Measurements from ENCODE around the gene LLGL2.

The LLGL2 gene

GRCh38 chr17:75594499-75595283 is 69.2 kb downstream of the LLGL2 start:
- peak; percentile 26 for DNase-seq

DNA sequence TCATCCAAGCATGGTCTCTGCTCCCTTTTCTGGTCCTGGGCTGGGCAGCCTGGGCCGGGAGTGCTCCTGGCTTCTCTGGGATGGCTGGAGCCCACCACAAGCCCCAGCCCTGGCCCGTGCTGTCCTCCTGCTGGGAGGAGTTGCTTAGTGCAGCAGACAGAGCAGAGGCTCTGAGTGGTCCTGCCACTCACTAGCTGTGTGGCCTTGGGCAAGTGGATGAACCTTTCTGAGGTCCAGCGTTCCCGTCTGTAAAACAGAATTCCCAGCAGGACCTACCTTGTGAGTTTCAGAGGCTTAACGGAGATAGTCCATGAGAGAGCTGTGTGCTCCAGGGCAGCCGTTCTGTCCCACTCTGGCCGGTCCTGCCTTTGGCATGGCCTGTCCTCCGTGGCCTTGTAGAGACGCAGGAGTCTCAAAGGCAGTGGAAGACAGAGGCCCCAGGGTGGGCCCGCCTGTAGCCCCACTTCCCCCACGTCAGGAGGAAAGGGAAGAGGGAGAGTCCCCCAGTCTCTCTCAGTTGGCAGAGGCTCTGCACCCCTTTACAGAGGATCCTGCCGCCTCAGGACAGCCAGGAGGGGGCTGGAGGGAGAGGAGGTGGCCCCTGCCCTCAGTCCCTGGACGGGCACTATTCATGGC is 69.9 kb downstream of the LLGL2 start:
- no peak for DNase-seq

GRCh38 chr17:75595920-75596313 is 70.4 kb downstream of the LLGL2 start:
- DNase-seq = no peak

GRCh38 chr17:75596320-75597087 is 71.0 kb downstream of the LLGL2 start:
- DNase-seq = no peak

GRCh38 chr17:75601057-75601987 is 75.8 kb downstream of the LLGL2 start:
- peak; percentile 78 for DNase-seq

GRCh38 chr17:75602644-75603043 is 77.1 kb downstream of the LLGL2 start:
- no peak for DNase-seq

DNA sequence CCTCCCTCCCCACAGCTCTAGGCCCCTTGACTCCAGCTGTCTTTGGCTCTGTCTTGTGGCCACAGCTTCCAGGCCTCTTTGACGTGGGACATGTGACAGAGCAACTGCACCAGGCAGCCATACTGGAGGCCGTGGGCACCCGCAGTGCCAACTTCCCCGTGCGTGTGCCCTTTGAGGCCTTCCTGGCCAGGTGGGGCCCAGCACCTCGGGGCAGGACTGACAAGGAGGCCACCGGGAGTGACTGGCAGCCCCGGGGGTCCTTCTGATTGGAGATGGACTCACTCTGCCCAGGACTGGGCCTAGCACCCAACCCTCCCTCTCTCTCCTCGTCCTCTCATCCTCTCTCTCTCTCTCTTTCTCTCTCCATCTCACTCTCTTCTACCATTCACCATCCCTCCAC is 77.6 kb downstream of the LLGL2 start:
- no peak for DNase-seq

GRCh38 chr17:75604034-75604695 is 78.7 kb downstream of the LLGL2 start:
- no peak for DNase-seq

GRCh38 chr17:75605790-75606189 is 80.3 kb downstream of the LLGL2 start:
- no peak for DNase-seq

GRCh38 chr17:75607086-75607485 is 81.6 kb downstream of the LLGL2 start:
- DNase-seq = no peak

- no peak for DNase-seq
Observed at GRCh38 chr17:75610103-75610984, 84.8 kb downstream of the LLGL2 start.

- DNase-seq = peak; percentile 53
Observed at GRCh38 chr17:75611851-75612429, 86.4 kb downstream of the LLGL2 start.

GRCh38 chr17:75612906-75613626 is 87.6 kb downstream of the LLGL2 start:
- no peak for DNase-seq

DNA sequence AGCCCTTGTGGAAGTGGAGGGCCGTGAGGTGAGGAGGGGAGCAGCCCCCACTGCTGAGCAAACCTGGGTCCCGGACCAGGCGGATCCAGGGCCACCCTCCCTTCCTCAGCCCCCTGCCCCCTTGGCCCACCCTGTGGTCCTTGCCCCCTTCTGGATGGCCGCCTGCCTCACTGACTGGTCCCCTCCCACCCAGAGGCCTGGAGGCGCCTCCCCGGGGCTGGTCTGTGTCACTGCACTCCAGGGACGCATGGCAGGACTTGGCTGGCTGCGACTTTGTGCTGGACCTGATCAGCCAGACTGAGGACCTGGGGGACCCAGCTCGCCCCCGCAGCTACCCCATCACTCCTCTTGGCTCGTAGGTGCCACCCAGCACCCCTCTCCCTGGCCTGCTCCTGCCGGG is 88.5 kb downstream of the LLGL2 start:
- no peak for DNase-seq

DNA sequence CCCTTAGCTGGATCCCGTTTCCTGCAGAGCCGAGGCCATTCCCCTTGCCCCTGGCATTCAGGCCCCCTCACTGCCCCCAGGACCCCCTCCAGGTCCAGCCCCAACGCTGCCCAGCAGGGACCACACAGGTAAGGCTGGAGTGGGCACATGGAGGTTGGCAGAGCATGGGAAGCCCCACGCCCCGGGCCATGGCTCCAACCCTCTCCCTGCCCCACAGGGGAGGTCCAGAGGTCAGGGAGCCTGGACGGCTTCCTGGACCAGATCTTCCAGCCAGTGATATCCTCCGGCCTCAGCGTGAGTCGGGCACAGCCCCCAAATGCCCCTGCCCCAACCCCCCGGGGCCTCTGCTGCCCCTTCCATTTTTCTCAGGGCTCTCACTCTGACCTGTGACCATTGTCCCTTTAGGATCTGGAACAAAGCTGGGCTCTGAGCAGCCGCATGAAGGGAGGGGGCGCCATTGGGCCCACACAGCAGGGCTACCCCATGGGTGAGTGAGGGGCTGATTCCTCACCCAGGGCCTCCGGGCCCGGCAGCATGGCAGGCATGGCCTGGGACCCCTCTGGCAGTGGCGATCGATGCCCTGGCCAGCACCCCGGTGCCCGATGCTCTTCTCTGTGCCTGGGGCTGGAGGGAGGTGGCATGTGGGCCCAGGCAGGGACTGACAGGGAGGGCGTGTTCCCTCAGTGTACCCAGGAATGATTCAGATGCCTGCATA is 89.2 kb downstream of the LLGL2 start:
- no peak for DNase-seq

DNA sequence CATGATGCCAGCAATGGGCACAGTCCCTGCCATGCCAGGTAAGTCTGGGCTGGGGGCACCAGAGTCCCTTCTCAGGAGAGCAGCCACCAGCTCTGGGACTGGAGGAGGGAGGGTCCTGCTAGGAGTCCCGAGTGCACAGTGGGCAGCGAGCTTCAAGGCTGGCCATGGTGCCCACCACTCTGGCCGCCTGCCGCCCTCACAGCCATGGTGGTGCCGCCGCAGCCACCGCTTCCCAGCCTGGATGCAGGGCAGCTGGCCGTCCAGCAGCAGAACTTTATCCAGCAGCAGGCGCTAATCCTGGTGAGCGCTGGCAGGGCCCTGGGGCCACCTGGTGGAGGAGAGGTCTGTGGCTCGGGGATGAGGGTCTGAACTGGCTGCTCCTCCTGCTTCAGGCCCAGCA is 89.8 kb downstream of the LLGL2 start:
- no peak for DNase-seq

DNA sequence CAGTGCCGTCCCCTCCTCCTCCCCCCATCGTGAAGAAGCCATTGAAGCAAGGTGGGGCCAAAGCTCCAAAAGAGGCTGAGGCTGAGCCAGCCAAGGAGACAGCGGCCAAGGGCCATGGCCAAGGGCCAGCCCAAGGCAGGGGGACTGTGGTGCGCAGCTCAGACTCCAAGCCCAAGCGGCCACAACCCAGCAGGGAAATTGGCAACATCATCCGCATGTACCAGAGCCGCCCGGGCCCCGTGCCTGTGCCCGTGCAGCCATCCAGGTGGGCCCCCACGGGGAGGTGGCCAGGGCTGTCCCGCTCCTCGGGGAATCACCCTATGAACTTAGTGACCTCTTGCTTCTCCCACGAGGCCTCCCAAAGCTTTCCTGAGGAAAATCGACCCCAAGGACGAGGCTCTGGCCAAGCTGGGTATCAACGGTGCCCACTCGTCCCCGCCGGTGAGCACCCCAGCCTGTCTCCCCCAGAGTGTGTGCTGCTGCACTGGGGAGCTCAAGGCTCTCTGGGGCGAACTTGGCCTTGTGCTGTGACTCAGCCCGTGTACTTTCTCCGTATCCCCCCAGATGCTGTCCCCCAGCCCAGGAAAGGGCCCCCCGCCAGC is 91.1 kb downstream of the LLGL2 start:
- DNase-seq = no peak

GRCh38 chr17:75617218-75617617 is 91.7 kb downstream of the LLGL2 start:
- DNase-seq = no peak

GRCh38 chr17:75617675-75618074 is 92.2 kb downstream of the LLGL2 start:
- DNase-seq = no peak

Data from NCI-H146 (cell line).